Activated naive CD4-positive, alpha-beta T cell treated with anti-CD3 and anti-CD28 coated beads for 36 hours (primary cell): ENCODE measurements around the gene HAT1. TPM values are rescaled to one million over a fixed set of nuclear protein-coding genes. Genes with fewer than 3 reads are reported as not detected.
A peak's percentile ranks its signal among the peaks of the same experiment; 100 is the strongest.
"Not testable (repeated sequence)": the region's sequence is repeated elsewhere in the genome, so short reads cannot be mapped to it uniquely, and the experiment has no call there.

Source experiments
- CTCF ChIA-PET: fragments of 350-600 bp; sonication (Branson Sonifier 250); formaldehyde crosslinking; loops from one replicate; lab custom pipeline; 2021; ENCODE audit warnings: antibody characterized with exemption; lab: Charles Lee
- DNase-seq: peaks from one replicate; pipeline ENCODE4 v3.0.0-alpha.2; 2020
- H3K27ac Mint-ChIP-seq: one replicate; pipeline ENCODE4 v1.8.0; 2021; ENCODE audit warnings: mild to moderate bottlenecking, mixed read lengths
- H3K27me3 Mint-ChIP-seq: one replicate; pipeline ENCODE4 v1.8.0; 2021; ENCODE audit warnings: low read depth, mixed read lengths
- H3K36me3 Mint-ChIP-seq: one replicate; pipeline ENCODE4 v1.8.0; 2021; ENCODE audit warnings: low read depth, mixed read lengths
- H3K4me1 Mint-ChIP-seq: one replicate; pipeline ENCODE4 v1.8.0; 2021; ENCODE audit warnings: low read depth, mixed read lengths
- H3K4me3 Mint-ChIP-seq: one replicate; pipeline ENCODE4 v1.8.0; 2021; ENCODE audit warnings: mild to moderate bottlenecking, moderate library complexity, mixed read lengths
- H3K9me3 Mint-ChIP-seq: one replicate; pipeline ENCODE4 v1.8.0; 2021; ENCODE audit warnings: mixed read lengths
- intact Hi-C: fragments of 100-400 bp; cut with micrococcal nuclease; formaldehyde crosslinking; loops from one replicate; pipeline ENCODE4 v1.15.1; 2023
- total RNA-seq, 2 experiments: library from RNA; stranded (reverse); gene quantifications; one replicate each; pipeline ENCODE4 v1.2.3, GENCODE V29; 2021

Gene HAT1
- total RNA-seq, 2 experiments from 2014 or later = 74.6 to 77.2 TPM

- H3K27me3 Mint-ChIP-seq = no peaks in the 10 kb centered on the region
- H3K4me1 Mint-ChIP-seq = peaks cover 42% of the 10 kb centered on the region
- H3K36me3 Mint-ChIP-seq = peaks cover 24% of the 10 kb centered on the region
- H3K4me3 Mint-ChIP-seq = peak within 1 kb of the TSS; percentile 100
- H3K27ac Mint-ChIP-seq = peak within 1 kb of the TSS; percentile 94
- intact Hi-C loops = loop anchor here (1.0 to 10.0 kb wide), 7 partner anchors 28 to 969 kb away; partner anchors contain the start of genes DLX2, GORASP2, HAT1 and METAP1D
- peak; percentile 78 for DNase-seq
- CTCF ChIA-PET = interaction anchor here (1.0 to 1.1 kb wide), 2 partner anchors 191 to 295 kb away, joined by 3 to 4 read pairs; partner anchors contain the start of gene DLX1
- no peaks in the 10 kb centered on the region for H3K9me3 Mint-ChIP-seq
Measured at GRCh38 chr2:171893824-171894611, 28.2 kb upstream of the HAT1 start, which contains the start of gene SLC25A12. TSS of gene SLC25A12 (minus strand) at chr2:171894244. CDS start at chr2:171894214, 30 bp downstream.

- intact Hi-C loops = loop anchor here (1.0 to 10.0 kb wide), 7 partner anchors 28 to 970 kb away; partner anchors contain the start of genes DLX2, GORASP2, HAT1 and METAP1D
- H3K9me3 Mint-ChIP-seq = no peaks in the 10 kb centered on the region
- CTCF ChIA-PET = interaction anchor here (1.1 kb wide), 1 partner anchor 191 kb away, joined by 4 read pairs; the partner anchor contains the start of gene DLX1
- peak overlapping the region; percentile 100 for H3K4me3 Mint-ChIP-seq
- no peak for DNase-seq
- peaks cover 19% of the 10 kb centered on the region for H3K36me3 Mint-ChIP-seq
- H3K27me3 Mint-ChIP-seq = no peaks in the 10 kb centered on the region
- peaks cover 38% of the 10 kb centered on the region for H3K4me1 Mint-ChIP-seq
- peak overlapping the region; percentile 67 for H3K27ac Mint-ChIP-seq
Measured at GRCh38 chr2:171894612-171894947, 27.7 kb upstream of the HAT1 start.

- DNase-seq = no peak
- H3K27ac Mint-ChIP-seq = no peak overlapping the region
- CTCF ChIA-PET = interaction anchor here (0.6 kb wide), 1 partner anchor 75 kb away, joined by 4 read pairs; no protein-coding TSS in a partner anchor
- H3K36me3 Mint-ChIP-seq = peaks cover 9% of the 10 kb centered on the region
- peaks cover 31% of the 10 kb centered on the region for H3K4me1 Mint-ChIP-seq
- intact Hi-C loops = loop anchor here (10.0 kb wide), 3 partner anchors 539 to 971 kb away; partner anchors contain the start of genes GORASP2 and PDK1
- no peaks in the 10 kb centered on the region for H3K27me3 Mint-ChIP-seq
- no peaks in the 10 kb centered on the region for H3K9me3 Mint-ChIP-seq
- H3K4me3 Mint-ChIP-seq = no peak overlapping the region
Measured at GRCh38 chr2:171895786-171896185, 26.5 kb upstream of the HAT1 start.

- H3K4me3 Mint-ChIP-seq, H3K36me3 Mint-ChIP-seq, H3K9me3 Mint-ChIP-seq, CTCF ChIA-PET, DNase-seq, H3K27ac Mint-ChIP-seq, H3K27me3 Mint-ChIP-seq, H3K4me1 Mint-ChIP-seq: not testable (repeated sequence)
- intact Hi-C loops = loop anchor here (10.0 kb wide), 3 partner anchors 535 to 975 kb away; partner anchors contain the start of genes GORASP2 and PDK1
Measured at GRCh38 chr2:171899623-171900282, 22.5 kb upstream of the HAT1 start.

- Mint-ChIP-seq H3K27me3 (no peaks in the 10 kb centered on the region), H3K36me3 (no peaks in the 10 kb centered on the region), H3K27ac (no peak overlapping the region), H3K9me3 (no peaks in the 10 kb centered on the region), H3K4me1 (no peaks in the 10 kb centered on the region), H3K4me3 (no peak overlapping the region)
- DNase-seq = no peak
- CTCF ChIA-PET = no interaction called here
- intact Hi-C loops = no loop called here
Measured at GRCh38 chr2:171902840-171903420, 19.3 kb upstream of the HAT1 start.

- Mint-ChIP-seq H3K4me1 (peaks cover 2% of the 10 kb centered on the region), H3K9me3 (no peaks in the 10 kb centered on the region), H3K27ac (no peak overlapping the region), H3K36me3 (no peaks in the 10 kb centered on the region), H3K27me3 (no peaks in the 10 kb centered on the region), H3K4me3 (no peak overlapping the region)
- CTCF ChIA-PET = no interaction called here
- intact Hi-C loops = no loop called here
- no peak for DNase-seq
Measured at GRCh38 chr2:171908235-171908634, 14.0 kb upstream of the HAT1 start.

- CTCF ChIA-PET = interaction anchor here (0.7 kb wide), 1 partner anchor 30 kb away, joined by 3 read pairs; no protein-coding TSS in a partner anchor
- Mint-ChIP-seq H3K9me3 (no peaks in the 10 kb centered on the region), H3K27me3 (no peaks in the 10 kb centered on the region), H3K4me1 (peaks cover 2% of the 10 kb centered on the region), H3K36me3 (no peaks in the 10 kb centered on the region), H3K4me3 (no peak overlapping the region), H3K27ac (no peak overlapping the region)
- DNase-seq = no peak
- intact Hi-C loops = no loop called here
Measured at GRCh38 chr2:171909266-171909665, 13.0 kb upstream of the HAT1 start.

GRCh38 chr2:171910494-171910893 lies 11.8 kb upstream of the HAT1 start:
- intact Hi-C loops = no loop called here
- CTCF ChIA-PET = no interaction called here

GRCh38 chr2:171913517-171913916 lies 8.7 kb upstream of the HAT1 start:
- Mint-ChIP-seq H3K4me3 (no peak overlapping the region), H3K9me3 (no peaks in the 10 kb centered on the region), H3K4me1 (peaks cover 2% of the 10 kb centered on the region), H3K36me3 (no peaks in the 10 kb centered on the region), H3K27ac (no peak overlapping the region), H3K27me3 (no peaks in the 10 kb centered on the region)
- intact Hi-C loops = no loop called here
- DNase-seq = no peak
- CTCF ChIA-PET = interaction anchor here (0.6 to 1.6 kb wide), 3 partner anchors 13 to 175 kb away, joined by 3 to 7 read pairs (median 3); no protein-coding TSS in a partner anchor

More at GRCh38 chr2:171910494-171910893, 11.8 kb upstream of the HAT1 start:
- Mint-ChIP-seq H3K9me3 (no peaks in the 10 kb centered on the region), H3K4me1 (peaks cover 2% of the 10 kb centered on the region), H3K36me3 (no peaks in the 10 kb centered on the region), H3K4me3 (no peak overlapping the region), H3K27ac (no peak overlapping the region), H3K27me3 (no peaks in the 10 kb centered on the region)
- no peak for DNase-seq

- Mint-ChIP-seq H3K27ac (no peak overlapping the region), H3K9me3 (no peaks in the 10 kb centered on the region), H3K36me3 (peaks cover 9% of the 10 kb centered on the region), H3K27me3 (no peaks in the 10 kb centered on the region), H3K4me3 (no peak overlapping the region), H3K4me1 (peaks cover 15% of the 10 kb centered on the region)
- intact Hi-C loops = no loop called here
- no peak for DNase-seq
- CTCF ChIA-PET = interaction anchor here (0.6 kb wide), 1 partner anchor 278 kb away, joined by 5 read pairs; no protein-coding TSS in a partner anchor
Measured at GRCh38 chr2:171919453-171919852, 2.8 kb upstream of the HAT1 start.

GRCh38 chr2:171921970-171922229 lies 361 bp upstream of the HAT1 start:
- CTCF ChIA-PET = interaction anchor here (1.5 kb wide), 1 partner anchor 218 kb away, joined by 4 read pairs; no protein-coding TSS in a partner anchor
- no peak for DNase-seq
- Mint-ChIP-seq H3K36me3 (peaks cover 21% of the 10 kb centered on the region), H3K4me3 (peak overlapping the region; percentile 88), H3K27me3 (no peaks in the 10 kb centered on the region), H3K4me1 (peaks cover 29% of the 10 kb centered on the region), H3K27ac (peak overlapping the region; percentile 97), H3K9me3 (no peaks in the 10 kb centered on the region)
- intact Hi-C loops = loop anchor here (1.0 to 10.0 kb wide), 9 partner anchors 28 to 994 kb away; partner anchors contain the start of genes DCAF17, DLX2, DYNC1I2 and METAP1D

GRCh38 chr2:171923206-171923605 lies 945 bp downstream of the HAT1 start:
- intact Hi-C loops = loop anchor here (2.0 to 10.0 kb wide), 3 partner anchors 519 to 772 kb away; partner anchors contain the start of gene PDK1
- Mint-ChIP-seq H3K9me3 (no peaks in the 10 kb centered on the region), H3K4me1 (peaks cover 38% of the 10 kb centered on the region), H3K36me3 (peaks cover 25% of the 10 kb centered on the region), H3K27ac (peak overlapping the region; percentile 97), H3K4me3 (peak overlapping the region; percentile 88), H3K27me3 (no peaks in the 10 kb centered on the region)
- no peak for DNase-seq
- CTCF ChIA-PET = interaction anchor here (1.5 kb wide), 1 partner anchor 220 kb away, joined by 4 read pairs; no protein-coding TSS in a partner anchor
